Omental fat pad (tissue), 4 donors: ENCODE results near the gene MEIS3. TPM values are rescaled to one million over a fixed set of nuclear protein-coding genes. Genes with fewer than 3 reads are reported as not detected.

ENCODE experiments used
- ATAC-seq: fragments of 150-250 bp; one replicate; pipeline ENCODE4 v1.9.1; 2016; ENCODE audit warnings: mild to moderate bottlenecking, moderate library complexity; ENCODE audit not compliant: low FRiP score
- DNase-seq: peaks from one replicate; pipeline ENCODE4 v3.0.0-alpha.2; 2019; ENCODE audit warnings: low spot score
- CTCF ChIP-seq, 3 donors: fragments of 450-650 bp; IDR thresholded peaks; one replicate each; pipeline ENCODE4 v1.5.1; 2016 to 2017; ENCODE audit warnings: antibody characterized with exemption in 3 of 3, mild to moderate bottlenecking in 3 of 3, moderate library complexity in 2 of 3
- total RNA-seq, 4 donors: library from RNA; depleted of rRNA; stranded (reverse); fragments of >200 nt; gene quantifications; one replicate each; pipeline ENCODE4 v1.1.0, GENCODE V29; 2016

The MEIS3 gene
- total RNA-seq, 4 donors from 2014 or later, result 7.3 to 17.2 (median 11.6) TPM

- no peak for DNase-seq
- no peak for ATAC-seq
- no peak for TF ChIP-seq CTCF (IDR thresholded peaks at IDR 0.05)
Measured at GRCh38 chr19:47458672-47459071, 39.3 kb upstream of the MEIS3 start.

GRCh38 chr19:47456721-47457474, 37.6 kb upstream of the MEIS3 start:
- TF ChIP-seq CTCF (IDR thresholded peaks at IDR 0.05), result no peak
- ATAC-seq (no peak), DNase-seq (no peak)

- TF ChIP-seq CTCF (IDR thresholded peaks at IDR 0.05), result no peak
- DNase-seq (no peak), ATAC-seq (no peak)
Measured at GRCh38 chr19:47450478-47450877, 31.2 kb upstream of the MEIS3 start.

GRCh38 chr19:47448360-47448727, 29.0 kb upstream of the MEIS3 start:
- no peak for TF ChIP-seq CTCF (IDR thresholded peaks at IDR 0.05)
- no peak for DNase-seq
- no peak for ATAC-seq

GRCh38 chr19:47447470-47448359, 28.4 kb upstream of the MEIS3 start:
- no peak for TF ChIP-seq CTCF (IDR thresholded peaks at IDR 0.05)
- DNase-seq (no peak), ATAC-seq (peak; percentile 9)

GRCh38 chr19:47446534-47447469, 27.5 kb upstream of the MEIS3 start:
- DNase-seq, result no peak
- no peak for ATAC-seq
- TF ChIP-seq CTCF (IDR thresholded peaks at IDR 0.05), result no peak
